GM18502 (cell line): ENCODE measurements around the gene RPTOR.

Source experiments
- ATAC-seq: cut with Tn5 transposase; IDR thresholded peaks from one replicate; pipeline ENCODE4 v1.9.1; 2021; ENCODE audit warnings: mild to moderate bottlenecking; ENCODE audit not compliant: unreplicated experiment, poor library complexity

RPTOR gene

DNA sequence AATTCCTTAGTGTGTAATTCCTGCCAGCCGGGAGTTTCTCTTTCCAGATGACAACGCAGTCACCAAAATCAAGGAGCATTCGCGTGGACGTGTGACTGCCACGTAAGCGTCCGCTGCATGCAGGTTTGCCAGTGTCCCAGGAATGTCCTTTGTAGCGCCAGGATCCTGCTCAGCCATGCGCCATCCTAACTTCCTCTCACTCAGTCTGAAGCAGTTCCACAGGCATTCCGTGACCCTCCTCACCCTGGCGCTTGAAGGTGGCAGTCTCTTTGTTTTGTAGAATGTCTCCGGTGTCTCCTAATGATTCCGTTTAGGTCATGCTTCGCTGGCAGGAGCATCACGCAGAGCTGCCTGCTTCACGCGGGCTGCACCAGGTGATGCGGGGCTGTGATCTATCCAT is 88.6 kb downstream of the RPTOR start:
- ATAC-seq: no peak

DNA sequence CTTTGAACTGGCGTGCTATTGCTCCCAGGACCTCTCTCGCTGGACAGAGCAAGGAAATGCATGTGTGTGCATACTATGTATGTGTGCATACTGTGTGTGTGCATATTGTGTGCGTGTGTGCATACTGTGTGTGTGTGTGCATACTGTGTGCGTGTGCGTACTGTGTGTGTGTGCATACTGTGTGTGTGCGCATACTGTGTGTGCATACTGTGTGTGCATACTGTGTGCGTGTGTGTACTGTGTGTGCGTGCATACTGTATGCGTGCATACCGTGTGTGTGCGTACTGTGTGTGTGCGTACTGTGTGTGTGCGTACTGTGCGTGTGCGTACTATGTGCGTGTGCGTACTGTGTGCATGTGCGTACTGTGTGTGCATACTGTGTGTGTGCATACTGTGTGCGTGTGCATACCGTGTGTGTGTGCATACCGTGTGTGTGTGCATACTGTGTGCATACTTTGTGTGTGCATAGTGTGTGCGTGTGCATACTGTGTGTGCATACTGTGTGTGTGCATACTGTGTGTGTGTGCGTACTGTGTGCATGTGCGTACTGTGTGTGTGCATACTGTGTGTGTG is 89.4 kb downstream of the RPTOR start:
- no peak for ATAC-seq

DNA sequence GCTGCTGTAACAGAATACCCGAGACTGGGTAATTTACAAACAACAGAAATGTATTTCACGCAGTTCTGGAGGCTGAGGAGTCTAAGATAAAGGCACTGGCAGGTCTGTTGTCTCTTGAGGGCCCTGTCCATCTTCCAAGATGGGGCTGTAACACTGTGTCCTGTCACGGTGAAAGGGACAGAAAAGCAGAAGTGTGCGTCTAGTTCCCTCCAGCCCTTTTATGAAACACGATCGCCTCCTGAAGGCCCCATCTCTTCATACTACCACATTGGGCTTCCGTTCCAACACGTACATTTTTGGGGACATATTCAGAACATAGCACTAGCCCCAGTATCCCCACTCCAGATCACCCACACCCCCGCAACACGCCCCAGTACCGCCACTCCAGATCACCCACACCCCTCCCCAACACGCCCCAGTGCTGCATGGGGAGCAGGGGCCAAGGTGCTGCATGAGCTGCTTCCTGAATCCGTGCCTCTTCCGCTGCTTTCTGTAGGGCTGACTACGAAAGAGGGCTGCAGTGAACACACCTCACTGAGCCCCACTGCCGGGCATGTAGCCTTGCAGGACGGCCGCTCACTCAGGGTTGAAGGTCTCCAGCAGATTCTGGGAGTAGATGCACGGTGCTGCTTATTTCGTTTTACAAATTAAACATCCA is 91.9 kb downstream of the RPTOR start:
- no peak for ATAC-seq

DNA sequence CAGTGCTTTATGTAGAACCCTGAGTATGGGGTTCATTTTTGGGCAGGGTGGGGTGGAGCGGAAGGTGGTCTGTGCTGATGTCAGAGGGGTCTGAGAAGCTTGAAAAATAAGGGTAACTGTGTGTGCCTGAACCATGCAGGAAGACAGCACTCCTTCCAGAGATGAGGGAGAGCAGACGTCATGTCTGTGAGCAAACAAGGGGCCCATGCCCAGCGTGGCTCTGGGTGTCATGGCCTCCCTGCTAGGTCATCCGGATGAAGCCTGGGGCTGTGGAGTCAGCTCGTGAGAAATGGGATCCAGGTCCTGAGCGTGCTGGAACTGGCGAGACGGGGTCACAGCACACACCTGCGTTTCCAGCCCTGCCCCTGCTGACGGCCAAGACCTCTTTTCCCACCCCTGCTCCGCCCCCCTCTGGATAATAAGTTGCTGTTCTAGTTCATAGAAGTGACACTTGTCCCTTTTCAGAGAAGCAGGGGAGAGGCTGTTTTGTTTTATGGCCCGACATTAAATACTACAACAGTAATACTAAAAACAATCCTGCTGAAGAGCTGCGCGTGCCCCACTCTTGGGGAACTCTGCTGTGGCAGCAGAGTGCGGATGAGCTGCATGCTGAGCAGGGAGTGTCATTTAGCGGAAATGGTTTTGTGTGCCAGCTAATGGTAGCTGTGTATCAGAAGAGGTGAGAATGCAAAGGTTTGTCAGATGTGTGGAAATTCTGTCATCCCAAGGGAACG is 92.6 kb downstream of the RPTOR start:
- no peak for ATAC-seq

- no peak for ATAC-seq
Observed at GRCh38 chr17:80639658-80640057, 95.0 kb downstream of the RPTOR start.

GRCh38 chr17:80640366-80641084 is 95.9 kb downstream of the RPTOR start:
- ATAC-seq: no peak

- ATAC-seq: no peak
Observed at GRCh38 chr17:80643326-80644099, 98.9 kb downstream of the RPTOR start.

DNA sequence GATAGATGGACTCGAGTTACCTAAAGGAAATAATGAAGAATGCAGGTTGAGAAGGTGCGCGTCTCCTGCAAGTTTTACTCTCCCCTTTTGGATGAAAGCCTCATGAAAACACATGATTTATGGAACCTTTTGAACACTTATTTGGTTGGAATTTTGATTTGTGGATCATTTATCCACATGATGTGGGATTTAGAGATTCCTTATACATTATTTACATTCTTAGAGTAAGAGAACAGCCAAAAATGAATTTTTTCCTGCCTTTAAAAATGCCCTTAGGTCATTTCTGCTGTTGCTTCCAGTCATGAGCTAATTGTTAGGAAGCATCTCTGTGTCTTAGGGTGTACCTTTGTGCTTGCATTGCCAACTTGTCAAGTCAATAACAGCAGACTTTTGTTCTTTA is 99.9 kb downstream of the RPTOR start:
- ATAC-seq: no peak

DNA sequence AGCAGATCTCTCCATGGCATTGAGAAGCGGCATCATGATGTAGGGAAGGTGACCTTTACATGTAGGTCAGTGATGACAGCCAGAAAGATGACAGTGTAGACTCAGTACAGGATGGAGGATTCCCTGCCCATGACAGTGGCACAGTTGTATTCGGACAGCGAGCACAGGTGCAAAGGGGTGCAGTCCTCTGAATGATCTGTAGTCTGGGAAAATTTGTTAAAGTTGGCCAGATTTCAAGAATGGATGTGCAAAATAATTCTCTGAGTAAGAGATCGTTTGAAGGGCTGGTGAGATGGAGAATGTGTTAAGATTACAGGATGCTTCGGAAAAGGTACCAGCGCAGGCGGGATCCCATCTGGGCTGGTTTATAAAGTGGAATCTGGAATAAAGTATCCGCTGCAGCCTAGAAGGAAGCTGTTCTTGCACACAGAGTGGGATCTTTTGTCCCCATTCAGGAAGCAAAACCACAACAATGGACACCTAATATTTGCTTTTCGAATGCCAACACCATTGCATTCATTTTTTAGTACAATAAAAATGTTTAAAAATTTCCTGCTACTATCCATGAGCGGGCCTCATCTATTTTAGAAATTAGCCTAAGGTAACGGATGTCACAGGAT is 101.2 kb downstream of the RPTOR start:
- no peak for ATAC-seq

- ATAC-seq: no peak
Observed at GRCh38 chr17:80646328-80646727, 101.7 kb downstream of the RPTOR start.

GRCh38 chr17:80647746-80648145 is 103.1 kb downstream of the RPTOR start:
- no peak for ATAC-seq

DNA sequence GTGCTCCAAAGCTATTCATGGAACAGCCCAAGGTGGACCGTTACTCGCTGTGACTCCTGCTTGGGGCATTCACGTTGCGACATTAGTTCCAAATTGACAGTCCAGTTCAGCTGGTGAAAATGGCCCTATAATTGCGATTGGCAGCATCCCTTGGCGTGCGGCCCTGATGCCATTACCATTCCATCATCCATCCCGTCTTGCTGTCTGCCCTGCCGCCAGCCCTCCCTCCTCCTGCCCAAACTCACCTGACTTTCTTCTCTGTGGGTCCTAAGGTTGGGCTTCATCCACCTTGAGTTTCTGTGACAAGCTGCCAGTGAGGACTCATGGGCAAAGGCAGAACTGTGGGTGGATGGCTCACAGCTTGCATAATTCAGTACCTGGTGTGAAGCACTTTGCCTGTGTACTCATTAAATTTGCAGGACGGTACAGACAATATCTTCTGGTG is 104.6 kb downstream of the RPTOR start:
- ATAC-seq: no peak

DNA sequence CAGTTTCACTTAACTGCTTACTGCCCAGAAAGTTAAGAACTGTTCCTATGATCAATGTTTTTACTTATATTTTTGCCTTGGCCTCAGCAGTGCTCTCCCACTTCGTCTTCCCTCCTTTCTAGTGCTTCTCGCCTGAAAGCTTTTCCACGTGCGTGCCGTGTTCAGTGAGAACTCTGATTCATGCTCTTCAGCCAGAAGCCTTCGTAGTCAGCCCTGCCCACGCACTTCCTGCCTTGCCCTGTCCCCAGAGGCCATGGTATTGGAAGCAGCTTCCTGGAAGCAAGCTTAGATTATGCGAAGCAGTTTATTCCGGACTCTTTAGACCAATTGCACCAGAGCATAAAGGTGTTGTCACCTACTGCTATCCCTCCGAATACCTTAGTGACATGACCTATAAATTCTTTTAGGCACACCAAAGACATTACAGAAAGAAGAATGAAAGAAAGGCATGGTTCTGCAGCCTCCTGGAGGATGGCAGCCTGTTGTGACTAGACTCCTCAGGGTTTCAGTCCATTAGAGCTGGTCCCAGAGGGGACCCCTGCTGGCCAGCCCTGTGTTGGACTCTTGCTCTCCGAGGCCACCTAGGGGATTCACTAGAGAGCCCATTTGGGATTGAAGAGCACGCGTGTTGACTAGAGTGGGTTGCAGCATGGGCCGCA is 105.2 kb downstream of the RPTOR start:
- no peak for ATAC-seq

- no peak for ATAC-seq
Observed at GRCh38 chr17:80650331-80650672, 105.7 kb downstream of the RPTOR start.

DNA sequence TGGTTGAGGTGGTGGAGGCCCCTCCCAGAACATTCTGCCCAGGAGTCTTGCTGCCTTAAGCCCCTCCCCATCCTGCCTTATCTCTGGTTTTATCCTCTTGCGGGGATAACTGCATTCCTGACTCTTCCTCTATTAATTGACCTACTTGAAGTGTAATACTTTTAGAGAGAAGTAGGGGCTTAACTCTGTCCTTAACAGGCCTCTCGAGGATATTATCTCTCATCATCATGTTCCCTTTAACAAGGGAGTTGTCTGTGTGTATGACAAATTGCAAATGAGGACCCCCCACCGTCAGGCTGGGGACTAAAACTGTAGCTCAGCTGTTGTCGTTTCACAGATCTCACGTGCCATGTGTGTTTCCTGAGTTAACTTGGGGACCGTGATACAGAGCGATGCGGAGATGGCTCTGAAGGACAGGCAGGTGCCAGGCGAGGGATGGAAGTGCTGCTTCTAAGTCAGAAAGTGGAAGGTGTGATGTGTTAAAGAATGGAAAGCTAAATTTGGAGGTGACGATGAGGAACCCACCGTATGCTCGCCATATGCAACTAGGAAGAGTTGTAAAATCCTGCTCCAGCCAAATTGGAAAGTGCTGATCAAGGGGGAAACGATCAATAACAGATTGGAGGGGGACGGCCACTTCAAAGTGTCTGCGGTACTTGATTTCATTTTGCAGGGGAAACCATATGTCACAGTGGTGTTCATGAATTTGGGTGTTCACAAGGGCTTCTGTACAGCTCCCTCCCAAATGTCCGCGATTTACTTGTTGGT is 106.3 kb downstream of the RPTOR start:
- ATAC-seq: no peak

GRCh38 chr17:80652756-80653330 is 108.2 kb downstream of the RPTOR start:
- no peak for ATAC-seq

DNA sequence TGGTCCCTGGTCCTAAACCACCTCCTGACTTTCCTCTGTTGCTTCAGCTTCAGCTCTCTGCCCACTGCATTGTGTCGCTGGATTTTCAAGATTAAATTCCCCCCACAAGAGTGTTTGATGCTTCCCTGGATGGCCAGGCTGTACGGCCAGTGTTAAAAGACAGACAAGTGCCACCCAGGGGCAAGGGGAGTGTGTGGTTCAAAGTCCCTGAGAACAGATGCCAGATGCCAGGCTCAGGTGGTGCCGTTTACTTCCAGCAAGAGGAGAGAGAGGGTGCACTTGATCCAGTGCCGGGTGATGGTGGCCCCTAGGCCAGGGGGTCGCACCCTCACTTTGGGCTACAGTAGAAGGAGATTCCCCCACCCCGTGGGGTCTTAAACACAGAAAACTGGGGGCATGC is 109.2 kb downstream of the RPTOR start:
- no peak for ATAC-seq

GRCh38 chr17:80655608-80656007 is 111.0 kb downstream of the RPTOR start:
- no peak for ATAC-seq
